GM12878 (cell line): Measurements from ENCODE around the gene ADGRL3. TPM values are rescaled to one million over a fixed set of nuclear protein-coding genes. Genes with fewer than 3 reads are reported as not detected.

Source experiments
- ATAC-seq: fragments of 200-7000 bp; cut with Tn5 transposase; 3 replicates; pipeline ENCODE4 v1.9.1; 2020; ENCODE audit warnings: mild to moderate bottlenecking, moderate library complexity
- BruUV-seq: library from RNA; stranded (reverse); fragments of 400-500 nt; replicated peaks from 2 replicates; lab custom pipeline; 2021; lab: Mats Ljungman, UMichigan
- CTCF ChIA-PET: fragments of 300-600 bp; sonication (Branson Sonifier 250); formaldehyde crosslinking; extraction: SDS; loops from one replicate; lab custom pipeline; 2021; ENCODE audit warnings: inconsistent platforms; lab: Yijun Ruan, JAX
- POLR2A ChIA-PET: fragments of 350-600 bp; formaldehyde crosslinking; extraction: SDS; loops from one replicate; lab custom pipeline; 2021; ENCODE audit warnings: inconsistent platforms; lab: Charles Lee
- RAD21 ChIA-PET: fragments of 300-600 bp; sonication (Branson Sonifier 250); formaldehyde crosslinking; loops from one replicate; lab custom pipeline; 2023; ENCODE audit warnings: antibody characterized with exemption; ENCODE audit not compliant: unreplicated experiment; lab: Charles Lee
- SMC1A ChIA-PET: fragments of 300-600 bp; sonication (Branson Sonifier 250); formaldehyde crosslinking; loops from one replicate; lab custom pipeline; 2023; ENCODE audit not compliant: unreplicated experiment, uncharacterized antibody; lab: Charles Lee
- DNase-seq: peaks from one replicate; pipeline ENCODE4 v3.0.0-alpha.2; 2011; ENCODE audit warnings: low read depth, low spot score
- FAIRE-seq: peaks from 3 replicates; lab custom pipeline; 2011; peaks lifted over from hg19 to GRCh38; lab: Jason Lieb, UNC
- H2AFZ ChIP-seq: 2 replicates; pipeline ENCODE4 v1.6.0; 2011; ENCODE audit warnings: low read depth, low read length, control low read depth; ENCODE audit not compliant: control insufficient read depth
- H3K27ac ChIP-seq: 2 replicates; pipeline ENCODE4 v1.5.1; 2011; ENCODE audit warnings: control low read depth; ENCODE audit not compliant: control insufficient read depth, insufficient read depth
- H3K27me3 ChIP-seq, 2 experiments: replicated peaks in 1 of 2; 2 replicates each; pipeline versions ENCODE4 v1.6.0 to v1.6.1; 2011; ENCODE audit warnings: low read length in 1 of 2; ENCODE audit not compliant: control insufficient read depth in 2 of 2, insufficient read depth in 2 of 2
- H3K36me3 ChIP-seq, 2 experiments: 2 replicates each; pipeline ENCODE4 v1.5.1; 2011; ENCODE audit warnings: low read length in 1 of 2; ENCODE audit not compliant: control insufficient read depth in 2 of 2, insufficient read depth in 2 of 2
- H3K4me1 ChIP-seq: 2 replicates; pipeline ENCODE4 v1.6.1; 2011; ENCODE audit warnings: mild to moderate bottlenecking, low read length, moderate library complexity, mixed read lengths; ENCODE audit not compliant: control insufficient read depth, insufficient read depth
- H3K4me2 ChIP-seq: 2 replicates; pipeline ENCODE4 v1.6.0; 2011; ENCODE audit warnings: control low read depth; ENCODE audit not compliant: control insufficient read depth, insufficient read depth
- H3K4me3 ChIP-seq: fragments of 200-600 bp; sonication (generic); 2 replicates; pipeline ENCODE4 v1.5.1; 2016
- H3K79me2 ChIP-seq: 2 replicates; pipeline ENCODE4 v1.6.0; 2011; ENCODE audit warnings: low read length; ENCODE audit not compliant: control insufficient read depth, insufficient read depth
- H3K9ac ChIP-seq: 2 replicates; pipeline ENCODE4 v1.8.0; 2011; ENCODE audit warnings: low read length, control low read depth, mixed read lengths; ENCODE audit not compliant: control insufficient read depth, insufficient read depth
- H3K9me3 ChIP-seq: replicated peaks from 3 replicates; pipeline ENCODE4 v1.5.1; 2011; ENCODE audit warnings: mild to moderate bottlenecking, low read length; ENCODE audit not compliant: control insufficient read depth, insufficient read depth
- H4K20me1 ChIP-seq: 2 replicates; pipeline ENCODE4 v1.6.0; 2011; ENCODE audit not compliant: control insufficient read depth, insufficient read depth
- NFIC ChIP-seq: IDR thresholded peaks from 2 replicates; pipeline ENCODE4 v1.6.1; 2012; ENCODE audit warnings: low read depth, mild to moderate bottlenecking, inconsistent platforms, low read length, moderate library complexity
- NFXL1 ChIP-seq: fragments of 450-650 bp; IDR thresholded peaks from 2 replicates; pipeline ENCODE4 v1.6.1; 2017; ENCODE audit warnings: antibody characterized with exemption, mild to moderate bottlenecking, borderline replicate concordance
- POU2F2 ChIP-seq: IDR thresholded peaks from 3 replicates; pipeline ENCODE4 v1.6.1; 2011; ENCODE audit warnings: low read depth, mild to moderate bottlenecking, low read length, borderline replicate concordance
- SUPT20H ChIP-seq: IDR thresholded peaks from 2 replicates; pipeline ENCODE4 v1.6.1; 2011; ENCODE audit warnings: low read depth, mild to moderate bottlenecking, low read length, moderate library complexity, borderline replicate concordance; ENCODE audit not compliant: control insufficient read depth
- YY1 ChIP-seq: IDR thresholded peaks from 2 replicates; pipeline ENCODE4 v1.6.1; 2011; ENCODE audit warnings: low read depth, mild to moderate bottlenecking, low read length
- WGBS: methylation state at CpG from one replicate; pipeline ENCODE4 v1.1.6; 2016; ENCODE audit warnings: low lambda C conversion rate; ENCODE audit not compliant: insufficient replicate concordance, insufficient coverage; ENCODE audit errors: missing lambda C conversion rate; 5-methylcytosine and 5-hydroxymethylcytosine counted together
- in situ Hi-C: fragments of 300-500 bp; cut with MboI; formaldehyde crosslinking; loops from 9 replicates; pipeline ENCODE4 v1.14.3; 2018; ENCODE audit warnings: mixed read lengths
- intact Hi-C: fragments of 100-400 bp; cut with micrococcal nuclease; formaldehyde crosslinking; loops from one replicate; pipeline ENCODE4 v1.14.2; 2022; ENCODE audit not compliant: unreplicated experiment
- polyA plus RNA-seq, 11 experiments: library from polyadenylated mRNA; depleted of rRNA in 4 of 11; unstranded in 6 of 11; stranded (reverse) in 5 of 11; fragments of >200 nt; fragmentation: Nextera tagmentation in 4 of 11; fragmentation: Illumina TruSeq in 1 of 11; extraction: Ambion mirVana in 4 of 11; extraction: Trizol in 1 of 11; gene quantifications; 1 replicate in 1 of 11; 2 replicates in 10 of 11; pipeline versions ENCODE4 v1.2.1 to v1.2.3, GENCODE V29; 2011 to 2016; ENCODE audit warnings: inconsistent platforms in 2 of 11, missing spikeins in 2 of 11, low read depth in 1 of 11
- total RNA-seq, 4 experiments: library from RNA; depleted of rRNA in 3 of 4; stranded (reverse); fragments of >200 nt in 3 of 4; fragmentation: Illumina TruSeq in 1 of 4; extraction: Trizol in 1 of 4; gene quantifications; 2 replicates each; pipeline versions ENCODE4 v1.2.1 to v1.2.3, GENCODE V29; 2013 to 2021
- TF ChIP-seq, protein P1 (sequence below): fragments of 450-650 bp; IDR thresholded peaks from 2 replicates; pipeline ENCODE4 v1.6.1; 2017; ENCODE audit warnings: mild to moderate bottlenecking, moderate library complexity
- TF ChIP-seq, protein P2 (sequence below): IDR thresholded peaks from 2 replicates; pipeline ENCODE4 v1.6.1; 2012; ENCODE audit warnings: low read depth, low read length, improper control_type of control experiment
- TF ChIP-seq, protein P3 (sequence below): fragments of 150-350 bp; IDR thresholded peaks from 2 replicates; pipeline ENCODE4 v1.6.1; 2014; ENCODE audit warnings: mild to moderate bottlenecking, low read depth, low read length

The ADGRL3 gene
- total and polyA plus RNA-seq, 10 of the 15 experiments (the other 5 are each of a cell fraction or from before 2014, with no cell fraction given) = 1.1 TPM; not detected in 9

DNA sequence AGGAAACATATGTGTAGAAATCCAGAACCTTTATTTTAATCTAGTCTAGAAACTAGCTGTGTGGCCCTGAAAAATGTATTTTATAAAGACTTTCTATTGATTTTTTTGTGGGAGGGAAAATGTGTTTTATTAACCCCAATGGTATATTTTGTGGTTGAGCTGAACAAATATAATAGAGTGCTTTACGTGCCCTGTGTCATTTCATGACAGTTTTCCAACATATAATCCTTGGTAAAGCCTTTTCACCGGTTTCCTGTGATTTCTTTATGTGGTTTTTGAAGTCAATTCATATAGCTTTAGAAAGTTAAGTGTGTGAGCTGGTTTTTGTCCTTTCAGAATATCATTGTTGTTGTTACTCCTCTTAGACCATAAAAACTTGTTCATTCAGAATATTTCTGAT lies 375.7 kb downstream of the ADGRL3 start:
- Histone ChIP-seq H3K4me1 (no peaks in the 10 kb centered on the region), H3K27ac (no peak overlapping the region), H2AFZ (no peak overlapping the region), H3K4me2 (no peak overlapping the region), H3K36me3 (no peaks in the 10 kb centered on the region), H3K9ac (no peak overlapping the region), H3K27me3 (no peaks in the 10 kb centered on the region), H3K79me2 (no peaks in the 10 kb centered on the region), H3K9me3 (no peaks in the 10 kb centered on the region), H4K20me1 (no peaks in the 10 kb centered on the region), H3K4me3 (no peak overlapping the region)
- SMC1A ChIA-PET = no interaction called here
- POLR2A ChIA-PET = no interaction called here
- BruUV-seq = no TSS peak
- 2% methylated on average over 2 of the region's 2 CpGs for WGBS
- CTCF ChIA-PET = interaction anchor here (0.6 to 1.8 kb wide), 2 partner anchors 15 to 1661 kb away, joined by 3 to 5 read pairs; no protein-coding TSS in a partner anchor
- FAIRE-seq = no peak
- DNase-seq = no peak
- TF ChIP-seq POU2F2 = no peak
- TF ChIP-seq YY1 = no peak
- TF ChIP-seq, protein P1, sequence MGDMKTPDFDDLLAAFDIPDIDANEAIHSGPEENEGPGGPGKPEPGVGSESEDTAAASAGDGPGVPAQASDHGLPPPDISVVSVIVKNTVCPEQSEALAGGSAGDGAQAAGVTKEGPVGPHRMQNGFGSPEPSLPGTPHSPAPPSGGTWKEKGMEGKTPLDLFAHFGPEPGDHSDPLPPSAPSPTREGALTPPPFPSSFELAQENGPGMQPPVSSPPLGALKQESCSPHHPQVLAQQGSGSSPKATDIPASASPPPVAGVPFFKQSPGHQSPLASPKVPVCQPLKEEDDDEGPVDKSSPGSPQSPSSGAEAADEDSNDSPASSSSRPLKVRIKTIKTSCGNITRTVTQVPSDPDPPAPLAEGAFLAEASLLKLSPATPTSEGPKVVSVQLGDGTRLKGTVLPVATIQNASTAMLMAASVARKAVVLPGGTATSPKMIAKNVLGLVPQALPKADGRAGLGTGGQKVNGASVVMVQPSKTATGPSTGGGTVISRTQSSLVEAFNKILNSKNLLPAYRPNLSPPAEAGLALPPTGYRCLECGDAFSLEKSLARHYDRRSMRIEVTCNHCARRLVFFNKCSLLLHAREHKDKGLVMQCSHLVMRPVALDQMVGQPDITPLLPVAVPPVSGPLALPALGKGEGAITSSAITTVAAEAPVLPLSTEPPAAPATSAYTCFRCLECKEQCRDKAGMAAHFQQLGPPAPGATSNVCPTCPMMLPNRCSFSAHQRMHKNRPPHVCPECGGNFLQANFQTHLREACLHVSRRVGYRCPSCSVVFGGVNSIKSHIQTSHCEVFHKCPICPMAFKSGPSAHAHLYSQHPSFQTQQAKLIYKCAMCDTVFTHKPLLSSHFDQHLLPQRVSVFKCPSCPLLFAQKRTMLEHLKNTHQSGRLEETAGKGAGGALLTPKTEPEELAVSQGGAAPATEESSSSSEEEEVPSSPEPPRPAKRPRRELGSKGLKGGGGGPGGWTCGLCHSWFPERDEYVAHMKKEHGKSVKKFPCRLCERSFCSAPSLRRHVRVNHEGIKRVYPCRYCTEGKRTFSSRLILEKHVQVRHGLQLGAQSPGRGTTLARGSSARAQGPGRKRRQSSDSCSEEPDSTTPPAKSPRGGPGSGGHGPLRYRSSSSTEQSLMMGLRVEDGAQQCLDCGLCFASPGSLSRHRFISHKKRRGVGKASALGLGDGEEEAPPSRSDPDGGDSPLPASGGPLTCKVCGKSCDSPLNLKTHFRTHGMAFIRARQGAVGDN = no peak
- TF ChIP-seq SUPT20H = no peak
- TF ChIP-seq, protein P2, sequence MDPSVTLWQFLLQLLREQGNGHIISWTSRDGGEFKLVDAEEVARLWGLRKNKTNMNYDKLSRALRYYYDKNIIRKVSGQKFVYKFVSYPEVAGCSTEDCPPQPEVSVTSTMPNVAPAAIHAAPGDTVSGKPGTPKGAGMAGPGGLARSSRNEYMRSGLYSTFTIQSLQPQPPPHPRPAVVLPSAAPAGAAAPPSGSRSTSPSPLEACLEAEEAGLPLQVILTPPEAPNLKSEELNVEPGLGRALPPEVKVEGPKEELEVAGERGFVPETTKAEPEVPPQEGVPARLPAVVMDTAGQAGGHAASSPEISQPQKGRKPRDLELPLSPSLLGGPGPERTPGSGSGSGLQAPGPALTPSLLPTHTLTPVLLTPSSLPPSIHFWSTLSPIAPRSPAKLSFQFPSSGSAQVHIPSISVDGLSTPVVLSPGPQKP = no peak
- TF ChIP-seq, protein P3, sequence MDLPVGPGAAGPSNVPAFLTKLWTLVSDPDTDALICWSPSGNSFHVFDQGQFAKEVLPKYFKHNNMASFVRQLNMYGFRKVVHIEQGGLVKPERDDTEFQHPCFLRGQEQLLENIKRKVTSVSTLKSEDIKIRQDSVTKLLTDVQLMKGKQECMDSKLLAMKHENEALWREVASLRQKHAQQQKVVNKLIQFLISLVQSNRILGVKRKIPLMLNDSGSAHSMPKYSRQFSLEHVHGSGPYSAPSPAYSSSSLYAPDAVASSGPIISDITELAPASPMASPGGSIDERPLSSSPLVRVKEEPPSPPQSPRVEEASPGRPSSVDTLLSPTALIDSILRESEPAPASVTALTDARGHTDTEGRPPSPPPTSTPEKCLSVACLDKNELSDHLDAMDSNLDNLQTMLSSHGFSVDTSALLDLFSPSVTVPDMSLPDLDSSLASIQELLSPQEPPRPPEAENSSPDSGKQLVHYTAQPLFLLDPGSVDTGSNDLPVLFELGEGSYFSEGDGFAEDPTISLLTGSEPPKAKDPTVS = no peak
- no peak for TF ChIP-seq NFXL1
- no peak for TF ChIP-seq NFIC
- in situ Hi-C loops (no loop called here), intact Hi-C loops (no loop called here)
- no peak for ATAC-seq
- RAD21 ChIA-PET = no interaction called here
